PC-9 (cell line): ENCODE measurements around the gene KCNQ5. TPM values are rescaled to one million over a fixed set of nuclear protein-coding genes. Genes with fewer than 3 reads are reported as not detected.

Experiments
- BruUV-seq: library from RNA; stranded (reverse); fragments of 400-500 nt; replicated peaks from 2 replicates; lab custom pipeline; 2021; lab: Mats Ljungman, UMichigan
- CTCF ChIA-PET: fragments of 300-600 bp; sonication (Branson Sonifier 250); formaldehyde crosslinking; loops from one replicate; lab custom pipeline; 2022; ENCODE audit warnings: antibody characterized with exemption; lab: Charles Lee
- POLR2A ChIA-PET: fragments of 300-600 bp; sonication (Branson Sonifier 250); formaldehyde crosslinking; loops from one replicate; lab custom pipeline; 2022; ENCODE audit warnings: antibody characterized with exemption; ENCODE audit not compliant: unreplicated experiment; lab: Charles Lee
- DNase-seq, 2 experiments: peaks; one replicate each; pipeline versions ENCODE4 v3.0.0 to v3.0.0-alpha.2; 2015 to 2022; ENCODE audit warnings: mixed read lengths in 1 of 2
- H2AFZ ChIP-seq: fragments of 200-600 bp; sonication (generic); 2 replicates; pipeline ENCODE4 v1.8.1; 2017; ENCODE audit warnings: antibody characterized with exemption
- H3F3A ChIP-seq: fragments of 200-600 bp; sonication (generic); 2 replicates; pipeline ENCODE4 v1.8.1; 2017; ENCODE audit warnings: antibody characterized with exemption, mild to moderate bottlenecking, low read depth; ENCODE audit not compliant: insufficient read depth
- H3K27ac ChIP-seq: fragments of 200-600 bp; sonication (generic); 2 replicates; pipeline ENCODE4 v1.6.1; 2016; ENCODE audit warnings: mixed run types
- H3K27me3 ChIP-seq: fragments of 200-600 bp; sonication (generic); 2 replicates; pipeline ENCODE4 v1.6.1; 2016; ENCODE audit warnings: low read depth, mixed run types; ENCODE audit not compliant: insufficient read depth
- H3K36me3 ChIP-seq: fragments of 200-600 bp; sonication (generic); 2 replicates; pipeline ENCODE4 v1.6.1; 2016; ENCODE audit warnings: low read depth, mixed run types
- H3K4me1 ChIP-seq: fragments of 200-600 bp; sonication (generic); replicated peaks from 2 replicates; pipeline ENCODE4 v1.6.1; 2016; ENCODE audit warnings: mixed run types; ENCODE audit not compliant: insufficient read depth
- H3K4me2 ChIP-seq: fragments of 200-600 bp; sonication (generic); 2 replicates; pipeline ENCODE4 v1.6.1; 2017; ENCODE audit warnings: mixed run types
- H3K4me3 ChIP-seq: fragments of 200-600 bp; sonication (generic); 2 replicates; pipeline ENCODE4 v1.6.1; 2016; ENCODE audit warnings: mixed run types
- H3K79me2 ChIP-seq: fragments of 200-600 bp; sonication (generic); 2 replicates; pipeline ENCODE4 v1.6.1; 2017; ENCODE audit warnings: low read depth, mixed run types
- H3K9me2 ChIP-seq: fragments of 200-600 bp; sonication (generic); 2 replicates; pipeline ENCODE4 v1.8.1; 2017; ENCODE audit warnings: mild to moderate bottlenecking; ENCODE audit not compliant: insufficient read depth
- H3K9me3 ChIP-seq: fragments of 200-600 bp; sonication (generic); 2 replicates; pipeline ENCODE4 v1.8.1; 2016; ENCODE audit warnings: low read depth; ENCODE audit not compliant: insufficient read depth
- H4K20me1 ChIP-seq: fragments of 200-600 bp; sonication (generic); 2 replicates; pipeline ENCODE4 v1.8.1; 2017; ENCODE audit not compliant: insufficient read depth
- EZH2 ChIP-seq: fragments of 200-600 bp; sonication (generic); IDR thresholded peaks from 2 replicates; pipeline ENCODE4 v1.8.0; 2017; ENCODE audit warnings: antibody characterized with exemption, low read depth
- intact Hi-C: fragments of 100-400 bp; cut with micrococcal nuclease; formaldehyde crosslinking; loops from one replicate; pipeline ENCODE4 v1.10.0; 2022; ENCODE audit not compliant: unreplicated experiment
- total RNA-seq: library from RNA; stranded (reverse); gene quantifications from 2 replicates; pipeline ENCODE4 v1.2.3, GENCODE V29; 2021
- TF ChIP-seq, protein P1 (sequence below): fragments of 200-600 bp; sonication (generic); conservative IDR thresholded peaks from 2 replicates; pipeline ENCODE4 v1.6.1; 2017; ENCODE audit warnings: mixed run types, antibody characterized with exemption, mild to moderate bottlenecking, moderate library complexity

Gene KCNQ5
- total RNA-seq, 1 experiment from 2014 or later = 0.20 TPM

DNA sequence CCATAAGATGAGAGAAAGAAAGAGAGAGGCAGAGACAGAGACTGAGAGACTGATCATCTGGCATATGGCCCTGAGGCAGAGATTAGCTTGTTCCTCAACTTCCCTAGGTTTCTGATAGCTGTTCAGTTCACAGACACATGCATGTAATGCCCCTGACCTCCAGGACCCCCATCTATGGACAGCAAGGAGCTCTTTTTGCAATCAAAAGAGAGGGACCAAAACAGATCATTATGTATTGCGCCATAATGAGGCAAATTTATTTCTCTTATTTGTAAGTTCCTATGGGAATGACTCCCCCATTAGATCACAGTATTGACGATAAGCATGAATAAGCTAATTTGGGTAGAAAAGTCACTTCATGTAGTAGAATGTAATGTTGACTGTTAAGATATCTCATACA is 25.6 kb downstream of the KCNQ5 start:
- H3K4me3 ChIP-seq = no peak overlapping the region
- H3K27me3 ChIP-seq = no peaks in the 10 kb centered on the region
- no peaks in the 10 kb centered on the region for H3K9me2 ChIP-seq
- intact Hi-C loops = no loop called here
- H3F3A ChIP-seq = no peaks in the 10 kb centered on the region
- peaks cover 22% of the 10 kb centered on the region for H3K4me1 ChIP-seq
- CTCF ChIA-PET = no interaction called here
- no peak for DNase-seq
- H3K9me3 ChIP-seq = no peaks in the 10 kb centered on the region; the same call in 1 of the 2 replicates
- TF ChIP-seq, protein P1, sequence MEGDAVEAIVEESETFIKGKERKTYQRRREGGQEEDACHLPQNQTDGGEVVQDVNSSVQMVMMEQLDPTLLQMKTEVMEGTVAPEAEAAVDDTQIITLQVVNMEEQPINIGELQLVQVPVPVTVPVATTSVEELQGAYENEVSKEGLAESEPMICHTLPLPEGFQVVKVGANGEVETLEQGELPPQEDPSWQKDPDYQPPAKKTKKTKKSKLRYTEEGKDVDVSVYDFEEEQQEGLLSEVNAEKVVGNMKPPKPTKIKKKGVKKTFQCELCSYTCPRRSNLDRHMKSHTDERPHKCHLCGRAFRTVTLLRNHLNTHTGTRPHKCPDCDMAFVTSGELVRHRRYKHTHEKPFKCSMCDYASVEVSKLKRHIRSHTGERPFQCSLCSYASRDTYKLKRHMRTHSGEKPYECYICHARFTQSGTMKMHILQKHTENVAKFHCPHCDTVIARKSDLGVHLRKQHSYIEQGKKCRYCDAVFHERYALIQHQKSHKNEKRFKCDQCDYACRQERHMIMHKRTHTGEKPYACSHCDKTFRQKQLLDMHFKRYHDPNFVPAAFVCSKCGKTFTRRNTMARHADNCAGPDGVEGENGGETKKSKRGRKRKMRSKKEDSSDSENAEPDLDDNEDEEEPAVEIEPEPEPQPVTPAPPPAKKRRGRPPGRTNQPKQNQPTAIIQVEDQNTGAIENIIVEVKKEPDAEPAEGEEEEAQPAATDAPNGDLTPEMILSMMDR = no peak
- TF ChIP-seq EZH2 = no peak
- no peak overlapping the region for H2AFZ ChIP-seq
- H3K36me3 ChIP-seq = no peaks in the 10 kb centered on the region
- no peak overlapping the region for H3K4me2 ChIP-seq
- no peaks in the 10 kb centered on the region for H3K79me2 ChIP-seq
- H4K20me1 ChIP-seq = no peaks in the 10 kb centered on the region
- no peak overlapping the region for H3K27ac ChIP-seq
- POLR2A ChIA-PET = no interaction called here
- BruUV-seq = no TSS peak

DNA sequence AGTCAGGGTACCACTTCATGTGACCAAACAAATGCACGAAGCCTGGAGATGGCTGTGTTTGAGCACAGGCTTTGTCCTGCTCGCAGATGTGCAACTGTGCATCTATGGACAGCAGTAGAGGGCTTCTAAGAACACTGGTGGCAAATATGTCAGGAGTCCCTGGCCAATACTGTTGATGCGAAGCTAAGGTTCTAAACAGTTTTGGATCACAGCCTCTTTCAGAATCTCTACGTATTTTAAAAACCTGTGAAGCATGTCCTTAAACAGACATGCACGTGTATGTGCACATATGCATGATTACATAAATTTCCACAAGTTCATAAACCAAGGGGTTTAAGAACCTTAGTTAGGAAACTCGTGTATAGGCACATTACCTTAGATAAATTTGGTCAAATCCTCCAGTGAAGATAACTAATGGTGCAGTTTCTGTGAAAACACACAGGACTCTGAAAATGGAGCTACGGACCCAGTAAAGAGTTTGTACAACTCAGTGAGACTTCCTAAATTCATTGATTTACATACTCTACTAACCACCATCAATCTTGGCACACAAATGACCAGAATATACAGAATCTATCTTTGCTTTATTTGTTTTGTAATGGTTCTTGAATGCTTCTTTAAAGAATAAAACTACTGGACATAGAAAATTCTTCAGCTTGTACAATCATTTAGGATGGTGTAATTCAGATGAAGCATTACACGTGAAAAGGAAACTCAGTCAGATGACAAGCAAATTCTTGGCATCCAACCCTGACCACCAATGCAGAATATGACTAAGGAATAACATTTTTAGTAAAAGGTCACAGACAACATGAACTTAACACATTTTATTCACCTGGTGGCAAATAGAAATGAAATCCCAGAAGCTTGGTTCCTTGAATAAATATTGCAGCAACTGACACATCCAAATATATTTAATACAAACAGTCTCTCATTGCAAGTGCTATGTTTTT is 27.4 kb downstream of the KCNQ5 start:
- peak; percentile 3 to 71 for DNase-seq
- Histone ChIP-seq H2AFZ (no peak overlapping the region), H3K36me3 (no peaks in the 10 kb centered on the region), H3K4me2 (peak overlapping the region; percentile 27; the same call in 1 of the 2 replicates), H3K4me1 (peaks cover 22% of the 10 kb centered on the region), H3K27me3 (no peaks in the 10 kb centered on the region), H3K79me2 (no peaks in the 10 kb centered on the region), H4K20me1 (no peaks in the 10 kb centered on the region), H3K9me3 (no peaks in the 10 kb centered on the region; the same call in 1 of the 2 replicates), H3K4me3 (no peak overlapping the region), H3F3A (no peaks in the 10 kb centered on the region), H3K9me2 (no peaks in the 10 kb centered on the region), H3K27ac (peak overlapping the region; percentile 73)
- ChIA-PET CTCF (no interaction called here), POLR2A (interaction anchor here (0.7 kb wide), 1 partner anchor 273 kb away, joined by 3 read pairs; no protein-coding TSS in a partner anchor)
- TF ChIP-seq EZH2 = no peak
- TF ChIP-seq, protein P1 = no peak
- BruUV-seq = no TSS peak
- intact Hi-C loops = no loop called here

DNA sequence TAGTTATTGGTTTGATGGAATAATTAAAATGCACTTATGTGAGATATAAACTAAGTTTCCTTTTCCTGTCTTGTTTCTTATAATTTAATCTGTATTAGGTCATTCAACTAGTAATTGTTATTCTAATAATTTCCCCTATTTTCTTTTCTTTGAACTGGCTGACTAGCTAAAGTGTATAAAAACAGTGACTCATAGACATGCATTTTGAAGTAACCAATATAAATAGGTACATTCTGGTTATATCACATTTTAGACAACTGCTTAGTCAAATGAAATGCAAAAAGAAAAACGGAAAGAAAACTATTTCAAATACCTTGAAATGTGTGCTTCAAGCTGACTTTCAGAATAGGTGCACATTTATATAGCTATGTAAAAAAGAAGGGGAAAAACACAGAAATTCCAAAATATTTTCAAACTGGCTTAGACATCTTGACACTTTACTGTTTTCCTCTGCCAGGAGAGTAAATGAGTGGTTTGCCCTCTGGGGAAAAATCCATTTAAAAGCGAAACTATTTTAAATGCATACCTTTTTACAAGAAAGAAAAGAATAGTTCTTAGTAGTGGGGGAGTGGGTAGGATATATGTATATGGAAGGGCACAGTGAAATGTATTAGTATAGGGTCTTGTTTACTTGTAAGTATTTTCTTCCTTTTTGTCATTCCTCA is 28.3 kb downstream of the KCNQ5 start:
- POLR2A ChIA-PET = interaction anchor here (0.7 kb wide), 1 partner anchor 274 kb away, joined by 3 read pairs; no protein-coding TSS in a partner anchor
- Histone ChIP-seq H3K27ac (peak overlapping the region; percentile 73), H3K9me3 (no peaks in the 10 kb centered on the region; the same call in 1 of the 2 replicates), H3K9me2 (no peaks in the 10 kb centered on the region), H3F3A (no peaks in the 10 kb centered on the region), H2AFZ (no peak overlapping the region; the same call in 1 of the 2 replicates), H3K36me3 (no peaks in the 10 kb centered on the region), H3K4me1 (peaks cover 22% of the 10 kb centered on the region), H3K4me3 (no peak overlapping the region), H3K4me2 (peak overlapping the region; percentile 27), H3K27me3 (no peaks in the 10 kb centered on the region), H3K79me2 (no peaks in the 10 kb centered on the region), H4K20me1 (no peaks in the 10 kb centered on the region)
- no peak for DNase-seq
- no TSS peak for BruUV-seq
- CTCF ChIA-PET = no interaction called here
- TF ChIP-seq EZH2 = no peak
- TF ChIP-seq, protein P1 = no peak
- intact Hi-C loops = no loop called here
